GOT3 (cell line): ENCODE results near the gene TMEM69.
"Not testable (repeated sequence)": the region's sequence is repeated elsewhere in the genome, so short reads cannot be mapped to it uniquely, and the experiment has no call there.

Experiments
- DNase-seq: peaks from one replicate; lab custom pipeline; 2025; ENCODE audit warnings: mixed read lengths; lab: John Stamatoyannopoulos, UW

TMEM69 gene

DNA sequence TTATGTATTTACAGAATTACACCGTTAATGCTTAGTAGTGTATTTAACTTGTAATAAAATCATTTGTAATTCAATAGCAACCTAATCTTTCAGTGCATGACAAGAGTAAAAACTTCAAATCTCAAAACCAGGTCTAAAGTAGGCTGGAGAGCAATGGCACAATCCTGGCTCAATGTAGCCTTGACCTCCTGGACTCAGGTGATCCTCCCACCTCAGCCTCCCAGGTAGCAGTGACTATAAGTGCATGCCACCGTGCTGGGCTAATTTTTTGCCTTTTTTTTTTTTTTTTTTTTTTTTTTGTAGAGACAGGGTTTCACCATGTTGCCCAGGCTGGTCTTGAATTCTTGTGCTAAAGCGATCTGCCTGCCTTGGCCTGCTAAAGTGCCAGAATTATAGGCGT lies 51.2 kb downstream of the TMEM69 start:
- no peak for DNase-seq

DNA sequence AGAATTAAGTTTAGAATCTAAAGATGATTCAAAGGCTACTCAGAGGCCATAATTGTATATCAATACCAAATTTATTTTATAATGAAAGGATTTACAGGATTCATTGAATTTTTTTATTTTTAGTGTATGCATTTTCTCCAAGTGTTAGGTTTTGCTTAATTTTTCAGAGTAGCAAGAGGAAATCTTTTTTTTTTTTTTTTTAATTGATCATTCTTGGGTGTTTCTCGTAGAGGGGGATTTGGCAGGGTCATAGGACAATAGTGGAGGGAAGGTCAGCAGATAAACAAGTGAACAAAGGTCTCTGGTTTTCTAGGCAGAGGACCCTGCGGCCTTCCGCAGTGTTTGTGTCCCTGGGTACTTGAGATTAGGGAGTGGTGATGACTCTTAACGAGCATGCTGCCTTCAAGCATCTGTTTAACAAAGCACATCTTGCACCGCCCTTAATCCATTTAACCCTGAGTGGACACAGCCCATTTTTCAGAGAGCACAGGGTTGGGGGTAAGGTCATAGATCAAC lies 51.7 kb downstream of the TMEM69 start:
- not testable (repeated sequence) for DNase-seq
